Calu3 (cell line): ENCODE data around the gene WSCD2. TPM values are rescaled to one million over a fixed set of nuclear protein-coding genes. Genes with fewer than 3 reads are reported as not detected.

Experiments used
- BruUV-seq: library from RNA; stranded (reverse); fragments of 400-500 nt; replicated peaks from 2 replicates; lab custom pipeline; 2021; lab: Mats Ljungman, UMichigan
- CTCF ChIA-PET: fragments of 300-600 bp; sonication (Branson Sonifier 250); formaldehyde crosslinking; loops from one replicate; lab custom pipeline; 2022; ENCODE audit warnings: antibody characterized with exemption; lab: Charles Lee
- DNase-seq: peaks from one replicate; pipeline ENCODE4 v3.0.0; 2022
- H3K27ac Mint-ChIP-seq: one replicate; pipeline ENCODE4 v1.8.0; 2022; ENCODE audit warnings: mixed read lengths; ENCODE audit not compliant: unreplicated experiment
- H3K27me3 Mint-ChIP-seq: one replicate; pipeline ENCODE4 v1.8.0; 2022; ENCODE audit warnings: mixed read lengths; ENCODE audit not compliant: unreplicated experiment
- H3K36me3 Mint-ChIP-seq: one replicate; pipeline ENCODE4 v1.8.0; 2022; ENCODE audit warnings: mild to moderate bottlenecking, moderate library complexity, mixed read lengths; ENCODE audit not compliant: insufficient read depth, unreplicated experiment
- H3K4me1 Mint-ChIP-seq: one replicate; pipeline ENCODE4 v1.8.0; 2022; ENCODE audit warnings: mild to moderate bottlenecking, low read depth, mixed read lengths; ENCODE audit not compliant: unreplicated experiment
- H3K4me3 Mint-ChIP-seq: one replicate; pipeline ENCODE4 v1.8.0; 2022; ENCODE audit warnings: mild to moderate bottlenecking, low read depth, moderate library complexity, mixed read lengths; ENCODE audit not compliant: unreplicated experiment
- H3K9me3 Mint-ChIP-seq: one replicate; pipeline ENCODE4 v1.8.0; 2022; ENCODE audit warnings: low read depth, mixed read lengths; ENCODE audit not compliant: unreplicated experiment
- CTCF ChIP-seq: fragments of 200-600 bp; IDR thresholded peaks from one replicate; pipeline ENCODE4 v1.8.0; 2022; ENCODE audit warnings: antibody characterized with exemption; ENCODE audit not compliant: unreplicated experiment
- intact Hi-C: fragments of 100-400 bp; cut with micrococcal nuclease; formaldehyde crosslinking; loops from one replicate; pipeline ENCODE4 v1.10.0; 2022; ENCODE audit not compliant: unreplicated experiment
- total RNA-seq: library from RNA; stranded (reverse); gene quantifications from 2 replicates; pipeline ENCODE4 v1.2.3, GENCODE V29; 2022

The WSCD2 gene
- total RNA-seq, 1 experiment from 2014 or later: not detected

- Mint-ChIP-seq H3K27me3 (peaks cover 63% of the 10 kb centered on the region), H3K4me3 (no peak overlapping the region), H3K27ac (no peak overlapping the region), H3K4me1 (no peaks in the 10 kb centered on the region), H3K36me3 (no peaks in the 10 kb centered on the region), H3K9me3 (peaks cover 5% of the 10 kb centered on the region)
- CTCF ChIA-PET: interaction anchor here (0.9 kb wide), 1 partner anchor 41 kb away, joined by 3 read pairs; no protein-coding TSS in a partner anchor
- intact Hi-C loops: no loop called here
- no peak for TF ChIP-seq CTCF
- no TSS peak for BruUV-seq
- no peak for DNase-seq
Observed at GRCh38 chr12:108260969-108261368, 131.9 kb downstream of the WSCD2 start.

GRCh38 chr12:108265505-108265904 is 136.4 kb downstream of the WSCD2 start:
- CTCF ChIA-PET: no interaction called here
- H3K4me1 Mint-ChIP-seq: peaks cover 17% of the 10 kb centered on the region
- H3K4me3 Mint-ChIP-seq: no peak overlapping the region
- TF ChIP-seq CTCF: no peak
- intact Hi-C loops: no loop called here
- H3K9me3 Mint-ChIP-seq: peaks cover 6% of the 10 kb centered on the region
- peaks cover 57% of the 10 kb centered on the region for H3K27me3 Mint-ChIP-seq
- DNase-seq: no peak
- no TSS peak for BruUV-seq
- no peak overlapping the region for H3K27ac Mint-ChIP-seq
- no peaks in the 10 kb centered on the region for H3K36me3 Mint-ChIP-seq

- BruUV-seq: no TSS peak
- H3K27ac Mint-ChIP-seq: no peak overlapping the region
- CTCF ChIA-PET: no interaction called here
- H3K4me1 Mint-ChIP-seq: peaks cover 22% of the 10 kb centered on the region
- H3K36me3 Mint-ChIP-seq: no peaks in the 10 kb centered on the region
- DNase-seq: no peak
- intact Hi-C loops: no loop called here
- no peak overlapping the region for H3K4me3 Mint-ChIP-seq
- H3K9me3 Mint-ChIP-seq: peaks cover 2% of the 10 kb centered on the region
- peaks cover 51% of the 10 kb centered on the region for H3K27me3 Mint-ChIP-seq
- TF ChIP-seq CTCF: no peak
Observed at GRCh38 chr12:108266131-108266530, 137.0 kb downstream of the WSCD2 start.

- BruUV-seq: no TSS peak
- H3K9me3 Mint-ChIP-seq: peaks cover 2% of the 10 kb centered on the region
- peaks cover 43% of the 10 kb centered on the region for H3K27me3 Mint-ChIP-seq
- CTCF ChIA-PET: no interaction called here
- no peak for DNase-seq
- H3K4me1 Mint-ChIP-seq: peaks cover 22% of the 10 kb centered on the region
- intact Hi-C loops: loop anchor here (1.0 kb wide), 1 partner anchor 34 kb away; no protein-coding TSS in a partner anchor
- no peak for TF ChIP-seq CTCF
- no peaks in the 10 kb centered on the region for H3K36me3 Mint-ChIP-seq
- H3K4me3 Mint-ChIP-seq: no peak overlapping the region
- no peak overlapping the region for H3K27ac Mint-ChIP-seq
Observed at GRCh38 chr12:108267450-108267849, 138.4 kb downstream of the WSCD2 start.
